Breast epithelium (tissue), 4 donors: ENCODE measurements around the gene UNK. TPM values are rescaled to one million over a fixed set of nuclear protein-coding genes. Genes with fewer than 3 reads are reported as not detected.
A peak's percentile ranks its signal among the peaks of the same experiment; 100 is the strongest.

Source experiments
- DNase-seq, 2 donors: peaks; one replicate each; pipeline ENCODE4 v3.0.0-alpha.2; 2019; ENCODE audit warnings: low spot score in 2 of 2
- H3K27ac ChIP-seq, 2 donors: fragments of 200-600 bp; sonication (generic) in 1 of 2; one replicate each; pipeline ENCODE4 v1.5.1; 2016 to 2019; ENCODE audit warnings: mild to moderate bottlenecking in 1 of 2
- H3K27me3 ChIP-seq, 2 donors: fragments of 200-600 bp; sonication (generic) in 1 of 2; one replicate each; pipeline versions ENCODE4 v1.5.1 to v1.6.0; 2017 to 2019; ENCODE audit warnings: control low read depth in 1 of 2, mild to moderate bottlenecking in 1 of 2
- H3K36me3 ChIP-seq: fragments of 200-600 bp; one replicate; pipeline ENCODE4 v1.5.1; 2019
- H3K4me1 ChIP-seq, 2 donors: fragments of 200-600 bp; sonication (generic); one replicate each; pipeline ENCODE4 v1.5.1; 2016 to 2019; ENCODE audit warnings: control low read depth in 1 of 2
- H3K4me3 ChIP-seq, 3 donors: fragments of 200-600 bp; sonication (generic); 1 replicate in 2 of 3; 2 replicates in 1 of 3; pipeline ENCODE4 v1.5.1; 2016 to 2019; ENCODE audit warnings: mild to moderate bottlenecking in 3 of 3, moderate library complexity in 2 of 3
- H3K9me3 ChIP-seq, 2 donors: fragments of 200-600 bp; sonication (generic) in 1 of 2; one replicate each; pipeline ENCODE4 v1.5.1; 2016 to 2019; ENCODE audit warnings: control low read depth in 1 of 2
- CTCF ChIP-seq, 3 donors: fragments of 450-650 bp; IDR thresholded peaks; one replicate each; pipeline ENCODE4 v1.5.1; 2016 to 2017; ENCODE audit warnings: antibody characterized with exemption in 3 of 3, mild to moderate bottlenecking in 3 of 3, moderate library complexity in 3 of 3
- POLR2A ChIP-seq: fragments of 450-650 bp; IDR thresholded peaks from one replicate; pipeline ENCODE4 v1.6.1; 2016; ENCODE audit warnings: antibody characterized with exemption, mild to moderate bottlenecking, moderate library complexity
- POLR2AphosphoS5 ChIP-seq, 3 donors: sonication (generic); formaldehyde crosslinking; IDR thresholded peaks; one replicate each; pipeline ENCODE4 v1.6.1; 2017; ENCODE audit warnings: antibody characterized with exemption in 3 of 3
- intact Hi-C: fragments of 100-400 bp; cut with DNase I; formaldehyde crosslinking; loops from one replicate; pipeline ENCODE4 v1.15.1; 2023; ENCODE audit warnings: low total_unique reads
- total RNA-seq, 3 donors: library from RNA; depleted of rRNA; stranded (reverse); fragments of >200 nt; gene quantifications; one replicate each; pipeline ENCODE4 v1.1.0, GENCODE V29; 2016

Gene UNK
- total RNA-seq, 3 donors from 2014 or later, result 18.7 to 43.3 (median 28.5) TPM

DNA sequence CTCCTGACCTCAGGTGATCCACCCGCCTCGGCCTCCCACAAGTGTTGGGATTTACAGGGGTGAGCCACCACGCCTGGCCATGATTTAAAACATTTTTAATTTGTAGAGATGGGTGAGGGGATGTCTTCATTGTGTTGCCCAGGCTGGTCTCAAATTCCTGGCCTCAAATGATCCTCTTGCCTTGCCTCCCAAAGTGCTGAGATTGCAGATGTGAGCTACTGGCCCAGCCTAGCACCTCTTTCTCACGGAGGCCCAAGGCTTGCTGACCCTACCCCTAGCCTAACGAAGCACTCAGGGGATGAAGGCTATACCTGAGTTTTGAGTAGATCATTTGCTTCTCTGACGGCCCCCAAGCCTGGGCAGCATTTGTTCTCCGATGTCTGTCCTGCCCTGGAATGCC, 26.6 kb downstream of the UNK start:
- no peak for DNase-seq
- Histone ChIP-seq H3K4me3 (no peak overlapping the region), H3K27me3 (no peaks in the 10 kb centered on the region), H3K27ac (peak overlapping the region in 1 of 2 donors; percentile 62), H3K36me3 (peaks cover 4% of the 10 kb centered on the region), H3K9me3 (no peaks in the 10 kb centered on the region), H3K4me1 (peaks cover 9 to 18% of the 10 kb centered on the region in 2 donors)
- intact Hi-C loops, result no loop called here
- no peak for TF ChIP-seq CTCF (IDR thresholded peaks at IDR 0.05)
- TF ChIP-seq POLR2AphosphoS5 (IDR thresholded peaks at IDR 0.05), result no peak
- no peak for TF ChIP-seq POLR2A

GRCh38 chr17:75812096-75813013, 27.7 kb downstream of the UNK start:
- peaks cover 4% of the 10 kb centered on the region for H3K36me3 ChIP-seq
- peaks cover 9 to 18% of the 10 kb centered on the region in 2 donors for H3K4me1 ChIP-seq
- DNase-seq, result peak in 1 of 2 donors; percentile 43
- TF ChIP-seq CTCF (IDR thresholded peaks at IDR 0.05) (no peak), POLR2A (no peak), POLR2AphosphoS5 (IDR thresholded peaks at IDR 0.05) (no peak)
- H3K27ac ChIP-seq, result peak overlapping the region in 1 of 2 donors; percentile 29
- intact Hi-C loops, result no loop called here
- H3K27me3 ChIP-seq, result no peaks in the 10 kb centered on the region
- no peaks in the 10 kb centered on the region for H3K9me3 ChIP-seq
- H3K4me3 ChIP-seq, result no peak overlapping the region

- H3K4me1 ChIP-seq, result peaks cover 9 to 10% of the 10 kb centered on the region in 2 donors
- TF ChIP-seq CTCF (IDR thresholded peaks at IDR 0.05) (no peak), POLR2AphosphoS5 (IDR thresholded peaks at IDR 0.05) (no peak)
- H3K9me3 ChIP-seq, result no peaks in the 10 kb centered on the region
- peak overlapping the region in 1 of 2 donors; percentile 29 for H3K27ac ChIP-seq
- no peaks in the 10 kb centered on the region for H3K27me3 ChIP-seq
- intact Hi-C loops, result no loop called here
- peak in 1 of 2 donors; percentile 31 for DNase-seq
- peaks cover 4% of the 10 kb centered on the region for H3K36me3 ChIP-seq
- no peak overlapping the region for H3K4me3 ChIP-seq
Measured at GRCh38 chr17:75813081-75814020, 28.7 kb downstream of the UNK start.

- H3K27ac ChIP-seq, result no peak overlapping the region
- TF ChIP-seq CTCF (IDR thresholded peaks at IDR 0.05) (no peak), POLR2A (no peak), POLR2AphosphoS5 (IDR thresholded peaks at IDR 0.05) (no peak)
- intact Hi-C loops, result no loop called here
- no peaks in the 10 kb centered on the region for H3K9me3 ChIP-seq
- H3K4me3 ChIP-seq, result no peak overlapping the region
- DNase-seq, result no peak
- peaks cover 4% of the 10 kb centered on the region for H3K36me3 ChIP-seq
- H3K4me1 ChIP-seq, result peaks cover 7 to 9% of the 10 kb centered on the region in 2 donors
- no peaks in the 10 kb centered on the region for H3K27me3 ChIP-seq
Measured at GRCh38 chr17:75814021-75814395, 29.4 kb downstream of the UNK start.
